Measurements from ENCODE around the gene COIL. TPM values are rescaled to one million over a fixed set of nuclear protein-coding genes. Genes with fewer than 3 reads are reported as not detected.

Gene COIL
- total RNA-seq, 4 donors from 2014 or later, result 6.3 to 9.7 (median 9.0) TPM

GRCh38 chr17:56975656-56976055 lies 14.8 kb upstream of the COIL start:
- in situ Hi-C loops (cut with MboI; ENCODE audit: low sequenced_read_pairs in 4 of 4) (no loop called here), intact Hi-C loops (cut with DNase I; ENCODE audit: low total_unique reads) (loop anchor here (5.0 to 10.0 kb wide), 3 partner anchors 63 to 381 kb away; partner anchors contain the start of genes AKAP1, NOG and TRIM25)
- H3K36me3 ChIP-seq, result no peaks in the 10 kb centered on the region
- H3K4me3 ChIP-seq, result no peak overlapping the region
- no peak overlapping the region for H3K27ac ChIP-seq
- H3K9me3 ChIP-seq, result no peaks in the 10 kb centered on the region
- peaks cover 12% of the 10 kb centered on the region in 2 donors for H3K4me1 ChIP-seq
- no peak for ATAC-seq
- H3K27me3 ChIP-seq, result no peaks in the 10 kb centered on the region
- DNase-seq, result no peak
- TF ChIP-seq POLR2A (IDR thresholded peaks at IDR 0.05) (no peak), CTCF (IDR thresholded peaks at IDR 0.05 in 4 of 5, conservative IDR thresholded peaks at IDR 0.05 in 1 of 5) (no peak)

GRCh38 chr17:56974055-56974454 lies 13.2 kb upstream of the COIL start:
- ATAC-seq (no peak), DNase-seq (no peak)
- intact Hi-C loops (cut with DNase I; ENCODE audit: low total_unique reads), result loop anchor here (10.0 kb wide), 2 partner anchors 111 to 379 kb away; partner anchors contain the start of genes AKAP1 and NOG
- H3K27me3 ChIP-seq, result no peaks in the 10 kb centered on the region
- H3K4me1 ChIP-seq, result peaks cover 9% of the 10 kb centered on the region in 2 donors
- no peak overlapping the region for H3K27ac ChIP-seq
- in situ Hi-C loops (cut with MboI; ENCODE audit: low sequenced_read_pairs in 4 of 4), result loop anchor here in 1 of 4 donors (25.0 kb wide), 1 partner anchor 387 kb away; the partner anchor contains the start of gene NOG
- no peak for TF ChIP-seq POLR2A (IDR thresholded peaks at IDR 0.05)
- TF ChIP-seq CTCF (IDR thresholded peaks at IDR 0.05 in 4 of 5, conservative IDR thresholded peaks at IDR 0.05 in 1 of 5), result no peak
- no peaks in the 10 kb centered on the region for H3K36me3 ChIP-seq
- H3K9me3 ChIP-seq, result no peaks in the 10 kb centered on the region
- no peak overlapping the region for H3K4me3 ChIP-seq

- ATAC-seq (no peak), DNase-seq (no peak)
- Histone ChIP-seq H3K4me1 (peaks cover 4% of the 10 kb centered on the region in 2 donors), H3K27ac (no peak overlapping the region), H3K4me3 (no peak overlapping the region), H3K27me3 (no peaks in the 10 kb centered on the region), H3K36me3 (no peaks in the 10 kb centered on the region), H3K9me3 (no peaks in the 10 kb centered on the region)
- no peak for TF ChIP-seq POLR2A (IDR thresholded peaks at IDR 0.05)
- no peak for TF ChIP-seq CTCF (IDR thresholded peaks at IDR 0.05 in 4 of 5, conservative IDR thresholded peaks at IDR 0.05 in 1 of 5)
- in situ Hi-C loops (cut with MboI; ENCODE audit: low sequenced_read_pairs in 4 of 4) (loop anchor here in 1 of 4 donors (25.0 kb wide), 1 partner anchor 386 kb away; the partner anchor contains the start of gene NOG), intact Hi-C loops (cut with DNase I; ENCODE audit: low total_unique reads) (loop anchor here (10.0 kb wide), 2 partner anchors 111 to 379 kb away; partner anchors contain the start of genes AKAP1 and NOG)
These were observed 12.7 kb upstream of the COIL start for GRCh38 chr17:56973520-56973919.

GRCh38 chr17:56972111-56972730 lies 11.4 kb upstream of the COIL start:
- no peak for TF ChIP-seq POLR2A (IDR thresholded peaks at IDR 0.05)
- no peak for TF ChIP-seq CTCF (IDR thresholded peaks at IDR 0.05 in 4 of 5, conservative IDR thresholded peaks at IDR 0.05 in 1 of 5)
- Histone ChIP-seq H3K36me3 (no peaks in the 10 kb centered on the region), H3K4me3 (no peak overlapping the region), H3K9me3 (no peaks in the 10 kb centered on the region), H3K4me1 (no peaks in the 10 kb centered on the region), H3K27ac (no peak overlapping the region), H3K27me3 (no peaks in the 10 kb centered on the region)
- ATAC-seq (no peak), DNase-seq (no peak)
- intact Hi-C loops (cut with DNase I; ENCODE audit: low total_unique reads), result loop anchor here (10.0 kb wide), 2 partner anchors 113 to 377 kb away; partner anchors contain the start of genes AKAP1 and NOG
- in situ Hi-C loops (cut with MboI; ENCODE audit: low sequenced_read_pairs in 4 of 4), result loop anchor here in 1 of 4 donors (25.0 kb wide), 1 partner anchor 385 kb away; the partner anchor contains the start of gene NOG

All from gastrocnemius medialis (tissue), 4 donors.